Stimulated activated naive CD8-positive, alpha-beta T cell treated with anti-CD3 and anti-CD28 coated beads, Interleukin-15, amount 100 ng/mL, for 72 hours (primary cell): ENCODE data around the gene NLRP3.
A peak's percentile ranks its signal among the peaks of the same experiment; 100 is the strongest.

Experiments used
- ATAC-seq: fragments of 150-1000 bp; cut with Tn5 transposase; 2 replicates; pipeline ENCODE4 v1.10.0; 2021; ENCODE audit warnings: mild to moderate bottlenecking, moderate library complexity
- DNase-seq, 2 donors: peaks; one replicate each; pipeline ENCODE4 v3.0.0; 2021 to 2022
- H3K27ac Mint-ChIP-seq, 2 donors: one replicate each; pipeline ENCODE4 v1.8.0; 2022; ENCODE audit warnings: mild to moderate bottlenecking in 2 of 2, mixed read lengths in 2 of 2, moderate library complexity in 2 of 2
- H3K27me3 Mint-ChIP-seq: one replicate; pipeline ENCODE4 v1.8.0; 2022; ENCODE audit warnings: mixed read lengths
- H3K4me1 Mint-ChIP-seq: one replicate; pipeline ENCODE4 v1.8.0; 2022; ENCODE audit warnings: mild to moderate bottlenecking, mixed read lengths
- H3K4me3 Mint-ChIP-seq, 2 donors: one replicate each; pipeline ENCODE4 v1.8.0; 2022; ENCODE audit warnings: mild to moderate bottlenecking in 2 of 2, mixed read lengths in 2 of 2, moderate library complexity in 1 of 2
- H3K9me3 Mint-ChIP-seq, 2 donors: one replicate each; pipeline ENCODE4 v1.8.0; 2022; ENCODE audit warnings: mixed read lengths in 2 of 2

Gene NLRP3

DNA sequence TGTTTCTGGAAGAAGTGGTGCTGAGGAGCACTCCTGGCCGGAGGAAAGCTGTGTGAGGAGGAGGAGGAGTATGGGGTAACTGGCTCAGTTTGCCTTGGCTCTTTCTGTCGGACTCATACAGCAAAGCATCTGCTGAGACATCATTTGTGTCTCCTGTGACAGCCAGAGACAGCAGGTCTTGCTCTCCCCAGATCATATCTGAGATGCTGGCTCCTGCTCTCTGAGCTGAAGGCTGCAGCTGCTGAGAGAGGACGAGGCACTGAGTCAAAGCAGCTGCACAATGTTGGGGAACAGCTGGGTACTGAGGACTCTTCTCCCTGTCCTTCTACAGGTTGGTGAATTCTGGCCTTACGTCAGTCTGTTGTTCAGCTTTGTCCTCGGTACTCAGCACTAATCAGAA, 27.7 kb downstream of the NLRP3 start:
- Mint-ChIP-seq H3K27me3 (no peaks in the 10 kb centered on the region), H3K9me3 (no peaks in the 10 kb centered on the region), H3K4me3 (no peak overlapping the region), H3K27ac (no peak overlapping the region), H3K4me1 (peaks cover 14% of the 10 kb centered on the region)
- DNase-seq (no peak), ATAC-seq (no peak)

DNA sequence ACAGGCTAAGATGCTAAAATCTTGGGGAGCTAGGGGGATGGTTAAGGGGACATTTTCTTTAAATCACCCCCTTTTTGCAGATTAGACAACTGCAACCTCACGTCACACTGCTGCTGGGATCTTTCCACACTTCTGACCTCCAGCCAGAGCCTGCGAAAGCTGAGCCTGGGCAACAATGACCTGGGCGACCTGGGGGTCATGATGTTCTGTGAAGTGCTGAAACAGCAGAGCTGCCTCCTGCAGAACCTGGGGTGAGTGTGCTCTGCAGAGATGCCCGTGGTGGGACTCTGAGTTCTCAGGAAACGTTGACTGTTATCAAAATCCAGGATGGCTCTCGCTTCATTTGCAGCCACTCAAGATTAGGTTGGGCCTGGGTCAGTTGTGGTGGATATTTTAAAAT, 28.6 kb downstream of the NLRP3 start:
- no peak for ATAC-seq
- no peak for DNase-seq
- Mint-ChIP-seq H3K9me3 (no peaks in the 10 kb centered on the region), H3K27ac (no peak overlapping the region), H3K4me3 (no peak overlapping the region), H3K4me1 (peaks cover 14% of the 10 kb centered on the region), H3K27me3 (no peaks in the 10 kb centered on the region)

GRCh38 chr1:247445526-247446356, 29.8 kb downstream of the NLRP3 start:
- Mint-ChIP-seq H3K9me3 (no peaks in the 10 kb centered on the region), H3K27ac (no peak overlapping the region), H3K27me3 (no peaks in the 10 kb centered on the region), H3K4me3 (no peak overlapping the region), H3K4me1 (peaks cover 10% of the 10 kb centered on the region)
- ATAC-seq = no peak
- no peak for DNase-seq

GRCh38 chr1:247447162-247447909, 31.4 kb downstream of the NLRP3 start:
- Mint-ChIP-seq H3K27me3 (no peaks in the 10 kb centered on the region), H3K9me3 (no peaks in the 10 kb centered on the region), H3K4me3 (no peak overlapping the region), H3K27ac (no peak overlapping the region), H3K4me1 (peaks cover 10% of the 10 kb centered on the region)
- DNase-seq = no peak
- ATAC-seq = no peak

DNA sequence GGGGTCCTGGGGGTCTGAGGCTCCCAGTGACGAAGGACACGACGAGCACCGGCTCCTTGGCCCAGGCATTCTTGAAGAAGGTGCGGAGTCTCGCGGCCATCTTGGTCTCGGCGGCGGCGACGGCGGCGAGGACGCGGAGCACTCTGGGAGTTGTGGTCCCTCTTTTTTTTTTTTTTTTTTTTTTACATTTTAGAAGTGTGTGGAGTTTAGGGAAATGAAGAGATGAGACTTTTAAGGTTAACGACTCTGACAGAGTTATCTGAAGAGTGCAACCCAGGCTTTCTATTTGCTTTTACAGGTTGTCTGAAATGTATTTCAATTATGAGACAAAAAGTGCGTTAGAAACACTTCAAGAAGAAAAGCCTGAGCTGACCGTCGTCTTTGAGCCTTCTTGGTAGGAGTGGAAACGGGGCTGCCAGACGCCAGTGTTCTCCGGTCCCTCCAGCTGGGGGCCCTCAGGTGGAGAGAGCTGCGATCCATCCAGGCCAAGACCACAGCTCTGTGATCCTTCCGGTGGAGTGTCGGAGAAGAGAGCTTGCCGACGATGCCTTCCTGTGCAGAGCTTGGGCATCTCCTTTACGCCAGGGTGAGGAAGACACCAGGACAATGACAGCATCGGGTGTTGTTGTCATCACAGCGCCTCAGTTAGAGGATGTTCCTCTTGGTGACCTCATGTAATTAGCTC, 32.3 kb downstream of the NLRP3 start:
- ATAC-seq = peak; percentile 49
- Mint-ChIP-seq H3K4me1 (peaks cover 10% of the 10 kb centered on the region), H3K4me3 (peak overlapping the region; percentile 62 to 70), H3K27ac (no peak overlapping the region), H3K27me3 (no peaks in the 10 kb centered on the region), H3K9me3 (no peaks in the 10 kb centered on the region)
- peak; percentile 9 to 20 for DNase-seq

- H3K4me3 Mint-ChIP-seq = no peak overlapping the region
- H3K27ac Mint-ChIP-seq = no peak overlapping the region
- peak; percentile 27 for ATAC-seq
- peaks cover 16% of the 10 kb centered on the region for H3K4me1 Mint-ChIP-seq
- H3K9me3 Mint-ChIP-seq = no peaks in the 10 kb centered on the region
- H3K27me3 Mint-ChIP-seq = peaks cover 18% of the 10 kb centered on the region
- DNase-seq = no peak
Observed at GRCh38 chr1:247451388-247452010, 35.5 kb downstream of the NLRP3 start.

GRCh38 chr1:247452447-247453039, 36.6 kb downstream of the NLRP3 start:
- Mint-ChIP-seq H3K4me3 (no peak overlapping the region), H3K27ac (no peak overlapping the region)
- ATAC-seq = no peak

GRCh38 chr1:247453245-247453644, 37.3 kb downstream of the NLRP3 start:
- no peak overlapping the region for H3K4me3 Mint-ChIP-seq
- H3K27ac Mint-ChIP-seq = no peak overlapping the region
- no peak for DNase-seq
- peaks cover 27% of the 10 kb centered on the region for H3K27me3 Mint-ChIP-seq
- no peak for ATAC-seq
- H3K9me3 Mint-ChIP-seq = no peaks in the 10 kb centered on the region
- peaks cover 28% of the 10 kb centered on the region for H3K4me1 Mint-ChIP-seq

More at GRCh38 chr1:247452447-247453039, 36.6 kb downstream of the NLRP3 start:
- H3K9me3 Mint-ChIP-seq = no peaks in the 10 kb centered on the region
- no peak for DNase-seq
- peaks cover 26% of the 10 kb centered on the region for H3K27me3 Mint-ChIP-seq
- peaks cover 26% of the 10 kb centered on the region for H3K4me1 Mint-ChIP-seq

- peaks cover 27% of the 10 kb centered on the region for H3K27me3 Mint-ChIP-seq
- H3K27ac Mint-ChIP-seq = no peak overlapping the region
- no peaks in the 10 kb centered on the region for H3K9me3 Mint-ChIP-seq
- ATAC-seq = no peak
- DNase-seq = no peak
- H3K4me1 Mint-ChIP-seq = peaks cover 28% of the 10 kb centered on the region
- H3K4me3 Mint-ChIP-seq = no peak overlapping the region
Observed at GRCh38 chr1:247453997-247454396, 38.0 kb downstream of the NLRP3 start.

DNA sequence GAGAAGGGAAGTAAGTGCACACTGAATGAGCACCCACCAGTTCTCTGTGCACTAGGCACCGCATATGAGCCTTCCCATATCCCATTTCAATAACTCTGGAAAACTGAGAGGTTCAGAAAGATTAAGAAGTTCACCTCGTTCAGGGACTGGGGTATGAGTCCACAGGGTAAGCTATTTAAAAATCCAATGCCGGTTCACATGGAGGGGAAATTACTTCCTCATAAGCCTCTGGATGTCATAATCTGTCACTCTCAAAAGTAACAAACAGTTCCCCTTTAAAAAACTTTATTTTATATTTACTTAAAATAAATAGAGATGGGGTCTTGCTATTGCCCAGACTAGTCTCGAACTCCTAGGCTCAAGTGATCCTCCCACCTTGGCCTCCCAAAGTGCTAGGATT, 40.0 kb downstream of the NLRP3 start:
- no peak overlapping the region for H3K4me3 Mint-ChIP-seq
- DNase-seq (no peak), ATAC-seq (no peak)
- no peaks in the 10 kb centered on the region for H3K9me3 Mint-ChIP-seq
- no peak overlapping the region for H3K27ac Mint-ChIP-seq
- H3K4me1 Mint-ChIP-seq = peaks cover 19% of the 10 kb centered on the region
- peaks cover 27% of the 10 kb centered on the region for H3K27me3 Mint-ChIP-seq

- ATAC-seq (peak; percentile 76), DNase-seq (peak in 1 of 2 donors; percentile 13)
- Mint-ChIP-seq H3K27ac (no peak overlapping the region), H3K27me3 (peaks cover 27% of the 10 kb centered on the region), H3K4me1 (peaks cover 18% of the 10 kb centered on the region), H3K4me3 (peak overlapping the region; percentile 48 to 61), H3K9me3 (no peaks in the 10 kb centered on the region)
Observed at GRCh38 chr1:247456914-247457639, 41.1 kb downstream of the NLRP3 start.

- H3K4me3 Mint-ChIP-seq = no peak overlapping the region
- H3K9me3 Mint-ChIP-seq = no peaks in the 10 kb centered on the region
- ATAC-seq = no peak
- peaks cover 19% of the 10 kb centered on the region for H3K27me3 Mint-ChIP-seq
- H3K4me1 Mint-ChIP-seq = peaks cover 15% of the 10 kb centered on the region
- H3K27ac Mint-ChIP-seq = no peak overlapping the region
- no peak for DNase-seq
Observed at GRCh38 chr1:247459507-247459906, 43.5 kb downstream of the NLRP3 start.

DNA sequence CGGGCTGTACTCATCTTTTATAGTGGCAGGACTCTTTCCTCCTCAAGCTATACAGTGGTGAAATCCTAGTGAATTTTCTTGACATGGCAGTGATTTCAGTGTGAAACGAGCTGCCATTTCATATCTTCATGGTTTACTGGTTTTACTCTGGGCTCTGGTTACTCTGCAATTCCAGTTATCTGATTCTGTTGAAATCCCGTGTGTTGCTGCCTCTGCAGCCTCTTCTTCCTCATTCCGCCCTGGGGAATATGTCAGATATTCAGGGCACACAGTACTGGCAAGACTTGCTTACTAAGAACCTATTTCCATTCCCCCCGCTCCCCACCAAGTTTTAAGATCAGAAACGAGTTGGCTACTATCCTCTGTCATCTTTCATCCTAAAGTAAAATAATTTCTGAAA, 49.8 kb downstream of the NLRP3 start:
- no peak for DNase-seq
- Mint-ChIP-seq H3K4me1 (no peaks in the 10 kb centered on the region), H3K27me3 (no peaks in the 10 kb centered on the region), H3K27ac (no peak overlapping the region), H3K9me3 (no peaks in the 10 kb centered on the region), H3K4me3 (no peak overlapping the region)
- no peak for ATAC-seq

GRCh38 chr1:247467129-247467528, 51.2 kb downstream of the NLRP3 start:
- DNase-seq (no peak), ATAC-seq (no peak)
- Mint-ChIP-seq H3K4me3 (no peak overlapping the region), H3K27me3 (no peaks in the 10 kb centered on the region), H3K27ac (no peak overlapping the region), H3K9me3 (no peaks in the 10 kb centered on the region), H3K4me1 (no peaks in the 10 kb centered on the region)
